Activated CD4-positive, alpha-beta T cell treated with anti-CD3 and anti-CD28 coated beads for 48 hours (primary cell): Measurements from ENCODE around the gene MYO16.
A peak's percentile ranks its signal among the peaks of the same experiment; 100 is the strongest.

Experiments used
- DNase-seq: peaks from one replicate; pipeline ENCODE4 v3.0.0-alpha.2; 2020

The MYO16 gene

DNA sequence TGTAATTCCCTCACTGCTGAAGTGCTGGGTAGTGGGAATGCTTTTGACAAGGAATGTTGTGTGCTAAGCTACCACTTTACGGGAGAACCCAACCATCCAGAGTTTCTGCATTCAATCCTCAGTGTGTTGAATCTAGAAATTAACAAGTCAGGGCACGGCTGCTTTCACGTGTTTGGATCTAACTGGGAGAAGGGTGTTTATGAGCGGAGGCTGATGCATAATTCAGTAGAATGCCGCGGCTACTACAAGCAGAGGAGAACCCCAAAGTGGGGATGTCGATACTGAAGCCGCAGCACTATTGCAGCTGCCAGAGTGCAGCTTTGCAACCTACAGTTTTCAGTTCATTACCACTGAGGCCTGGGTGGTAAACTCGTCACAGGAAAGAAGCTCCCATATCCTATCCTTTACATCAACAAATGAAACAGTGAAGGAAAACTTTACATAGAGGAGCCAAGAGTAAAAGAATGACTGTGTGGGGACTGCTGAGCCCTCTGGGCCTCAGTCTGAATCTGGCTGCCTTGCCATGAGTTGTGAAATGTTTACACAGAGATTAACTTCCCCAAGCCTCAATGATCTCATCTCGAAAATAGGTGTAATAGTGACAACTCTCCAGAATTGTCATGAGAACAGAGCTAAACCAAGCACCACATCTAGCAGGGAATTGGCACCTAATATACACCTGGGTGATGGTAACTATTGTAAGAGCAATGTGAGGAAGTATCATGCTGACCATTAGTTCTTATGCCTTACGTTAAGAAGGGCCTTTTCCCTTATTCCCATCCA, 531.7 kb downstream of the MYO16 start:
- no peak for DNase-seq

DNA sequence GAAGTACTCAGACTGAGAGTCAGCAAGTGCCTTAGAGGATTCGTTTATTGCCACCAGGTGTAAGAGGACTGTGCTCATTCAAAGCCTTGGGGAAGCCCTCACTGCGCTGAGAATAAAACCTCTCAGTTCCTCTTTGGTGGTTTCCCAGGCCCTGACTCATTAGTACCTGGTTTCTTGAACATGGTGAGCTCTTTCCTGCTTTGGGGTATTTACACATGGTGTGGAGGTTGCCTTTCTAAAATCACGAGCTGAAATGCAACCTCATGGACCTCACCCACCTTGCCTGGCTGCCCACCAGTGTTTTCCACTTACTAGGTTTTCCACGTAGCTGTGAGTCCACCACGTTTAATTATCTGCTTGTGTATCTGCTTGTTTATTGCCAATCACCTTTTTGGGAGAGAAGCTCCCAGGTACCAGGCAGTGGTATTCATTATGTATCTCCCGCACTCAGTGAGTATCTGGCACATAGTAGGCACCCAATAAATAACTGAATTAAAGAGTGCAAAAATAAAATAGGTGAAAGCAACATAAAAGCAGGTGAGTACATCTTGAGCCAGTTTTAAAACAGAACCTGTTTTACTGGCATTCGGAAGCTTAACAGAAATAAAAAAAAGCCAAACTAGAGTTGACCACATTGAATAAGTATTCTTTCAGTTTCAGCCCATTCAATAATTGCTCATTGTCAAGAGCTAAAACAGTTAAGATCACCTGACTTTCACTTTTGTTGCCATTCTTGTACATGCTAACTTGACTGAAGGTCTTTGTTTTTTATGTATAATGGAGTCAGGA, 533.0 kb downstream of the MYO16 start:
- peak; percentile 58 for DNase-seq

DNA sequence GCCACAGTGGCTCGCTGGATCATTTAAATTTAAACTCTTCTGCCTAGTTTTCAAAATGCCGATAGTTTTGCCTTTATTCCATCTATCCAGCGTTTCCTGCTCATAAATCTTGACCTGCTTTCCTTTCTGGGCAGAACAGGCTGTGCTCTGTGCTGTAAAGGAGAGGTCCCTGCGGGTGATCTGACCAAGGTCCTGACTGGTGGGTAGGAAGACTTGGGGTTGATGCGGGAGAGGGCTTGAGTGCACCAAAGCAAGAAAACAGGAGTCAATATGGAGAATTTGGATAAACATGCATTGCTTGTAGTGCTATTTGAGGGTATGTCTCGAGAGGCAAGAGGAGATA, 533.6 kb downstream of the MYO16 start:
- no peak for DNase-seq

DNA sequence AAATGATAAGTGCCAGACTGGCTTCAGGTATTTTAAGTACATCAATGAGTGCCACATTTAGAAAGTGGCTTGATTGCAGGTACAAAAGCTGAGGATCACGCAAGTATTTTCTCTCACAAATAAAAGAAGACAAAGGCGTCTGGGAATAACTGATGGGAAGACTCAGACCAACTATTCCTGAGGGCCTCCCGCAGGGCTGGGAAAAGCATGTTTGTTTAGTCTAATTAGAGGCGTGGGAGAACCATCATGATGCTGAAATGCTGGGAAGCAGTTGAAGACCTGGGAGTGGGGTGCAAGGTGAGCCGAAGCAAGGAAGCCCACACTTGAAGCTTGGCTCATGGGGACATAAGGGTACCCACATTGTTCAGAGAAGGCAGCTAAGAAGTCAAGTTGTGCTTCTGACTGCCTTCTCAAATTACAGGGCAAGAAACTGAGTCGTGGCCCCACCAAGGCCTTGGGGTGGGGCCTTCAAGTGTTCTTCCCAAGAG, 536.0 kb downstream of the MYO16 start:
- DNase-seq = no peak

DNA sequence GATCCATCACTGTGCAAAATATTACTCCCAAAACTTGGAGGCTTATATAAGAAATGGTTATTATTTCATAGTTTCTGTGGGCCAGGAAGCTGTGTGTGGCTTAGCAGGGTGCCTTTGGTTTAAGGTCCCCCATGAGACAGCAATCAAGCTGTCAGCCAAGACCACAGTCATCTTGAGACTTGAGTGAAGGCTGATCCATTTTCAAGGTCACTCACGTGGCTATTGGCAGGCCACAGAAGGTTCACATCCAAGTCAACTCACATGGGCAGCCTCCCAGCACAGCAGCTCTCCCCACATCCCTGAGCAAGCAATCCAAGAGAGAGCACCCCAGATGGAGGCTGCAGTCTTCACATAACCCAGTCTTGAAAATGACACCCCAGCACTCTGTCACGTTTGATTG, 537.4 kb downstream of the MYO16 start:
- DNase-seq = no peak

DNA sequence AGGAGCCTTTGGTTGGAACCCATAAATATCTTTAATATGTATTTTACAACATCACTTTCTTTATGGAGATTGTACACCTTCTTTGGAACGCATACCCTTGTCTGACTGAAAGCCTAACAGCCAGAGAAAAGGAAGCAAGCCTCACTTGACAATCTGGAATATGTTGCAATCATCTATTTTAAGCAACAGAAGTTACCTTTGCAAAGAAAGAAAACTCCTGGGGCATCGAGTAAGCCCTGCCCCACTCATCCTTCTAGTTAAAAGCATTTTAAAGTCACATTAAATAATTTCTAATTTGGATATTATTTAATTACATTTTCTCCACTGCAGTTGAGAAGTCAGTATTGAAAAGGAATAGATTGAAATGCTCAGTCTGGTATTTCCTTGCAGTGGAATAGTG, 542.7 kb downstream of the MYO16 start:
- DNase-seq = no peak

DNA sequence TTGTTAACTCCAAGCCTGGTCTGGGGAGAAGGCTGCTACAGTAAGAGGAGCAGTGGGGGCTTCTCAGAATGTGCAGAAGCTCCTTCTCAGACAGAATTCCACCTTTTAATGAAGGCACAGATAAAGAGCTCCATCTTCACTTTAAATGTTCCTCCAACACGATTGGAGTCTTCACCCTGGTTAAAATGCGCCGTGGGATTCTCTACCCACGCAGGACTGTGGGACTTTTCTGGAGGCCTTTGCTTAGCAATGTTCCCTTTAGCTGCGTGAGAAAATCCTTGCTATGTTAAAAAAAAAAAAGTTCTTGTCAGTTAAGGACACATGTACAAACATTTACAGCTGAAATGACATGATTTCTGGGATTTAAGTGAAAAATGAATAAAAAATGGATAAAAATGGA, 546.3 kb downstream of the MYO16 start:
- DNase-seq = no peak

DNA sequence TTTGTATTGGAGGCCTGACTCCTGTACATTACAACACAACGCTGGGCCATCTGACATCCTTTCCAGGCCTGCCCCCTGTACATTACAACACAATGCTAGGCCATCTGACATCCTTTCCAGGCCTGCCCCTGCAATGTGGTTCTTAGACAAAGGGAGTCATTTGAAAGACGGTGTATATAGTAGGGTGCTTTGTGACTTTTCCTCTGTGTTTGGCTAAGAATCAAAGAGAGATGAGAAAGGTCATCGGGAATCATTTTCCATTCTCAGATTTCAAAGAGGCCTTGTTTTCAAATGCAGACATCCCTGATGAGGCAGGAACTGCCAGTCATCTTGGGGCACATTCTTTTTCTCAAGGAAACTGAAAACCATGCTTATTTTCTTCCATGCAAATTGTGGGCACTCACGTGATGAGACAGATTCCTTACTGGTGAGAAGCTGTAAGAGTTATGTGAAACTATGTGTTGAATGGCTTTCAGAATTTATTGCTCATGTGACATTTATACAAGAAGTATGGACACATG, 551.6 kb downstream of the MYO16 start:
- no peak for DNase-seq

DNA sequence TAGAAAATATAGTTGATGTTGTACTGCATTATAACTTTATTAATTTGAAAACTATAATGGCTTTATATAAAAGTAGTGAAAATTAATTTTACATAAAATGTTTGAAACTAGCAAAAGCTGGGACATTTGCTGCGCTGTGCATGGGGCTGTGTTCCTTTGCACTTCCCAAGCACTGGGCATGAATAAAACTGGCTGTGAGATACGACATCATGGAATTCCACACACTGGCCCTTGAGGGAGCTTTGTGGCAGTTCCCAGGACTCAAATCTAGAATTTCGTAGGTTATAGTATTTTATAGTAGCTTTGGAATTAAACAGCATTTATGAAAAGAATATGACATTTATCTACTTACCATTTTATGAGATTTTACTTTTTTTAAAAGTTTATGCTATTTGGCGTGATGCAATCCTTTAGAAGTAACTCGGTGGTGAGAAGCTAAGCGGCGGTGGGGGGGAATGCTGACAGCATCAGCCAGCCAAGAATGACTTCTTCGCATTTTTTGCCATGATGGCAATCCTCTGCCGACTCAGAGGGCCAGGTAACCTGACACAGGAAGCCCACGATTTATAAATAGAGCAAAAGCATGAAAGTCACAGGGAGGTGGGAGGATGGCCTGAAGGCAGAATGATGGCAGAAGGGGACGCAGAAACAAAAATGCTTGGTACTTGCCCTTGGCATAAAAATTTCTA, 553.5 kb downstream of the MYO16 start:
- DNase-seq = no peak

DNA sequence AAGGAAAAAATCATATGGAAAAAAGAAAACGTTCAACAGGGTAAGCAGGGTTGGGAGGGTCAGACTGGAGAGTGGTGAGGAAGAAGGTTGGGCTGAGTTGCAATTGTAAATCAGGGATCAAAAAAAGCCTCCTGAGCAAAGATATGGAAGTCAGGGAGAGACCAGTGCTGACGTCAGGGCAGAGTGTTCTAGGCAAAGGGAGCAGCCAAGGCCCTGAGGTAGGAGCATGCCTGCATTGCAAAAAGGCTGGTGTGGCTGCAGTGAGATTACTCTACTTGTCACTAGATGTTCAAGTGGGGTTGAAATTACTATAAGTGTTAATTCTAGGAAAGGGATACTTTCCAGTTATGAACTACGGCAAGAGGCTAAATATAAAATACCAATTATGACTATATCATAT, 562.0 kb downstream of the MYO16 start:
- DNase-seq = no peak

DNA sequence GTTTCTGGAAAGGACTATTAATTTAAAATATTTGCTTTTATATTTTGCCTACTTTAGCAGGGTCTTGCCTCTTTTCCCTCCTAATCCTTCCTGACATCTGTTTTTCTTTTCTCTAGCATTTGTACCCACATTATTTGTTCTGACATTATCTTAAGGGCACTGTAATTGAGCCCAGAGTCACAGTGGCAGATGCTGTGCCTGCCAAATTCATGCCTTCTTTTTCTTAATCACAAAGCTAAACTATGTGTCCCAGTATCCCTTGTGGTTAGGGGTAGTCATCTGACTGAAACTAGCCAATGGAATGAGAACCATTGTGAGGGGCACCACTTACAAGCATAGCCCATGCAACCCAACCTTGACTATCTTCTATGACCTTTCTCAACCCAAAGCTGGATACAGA, 562.9 kb downstream of the MYO16 start:
- DNase-seq = no peak

DNA sequence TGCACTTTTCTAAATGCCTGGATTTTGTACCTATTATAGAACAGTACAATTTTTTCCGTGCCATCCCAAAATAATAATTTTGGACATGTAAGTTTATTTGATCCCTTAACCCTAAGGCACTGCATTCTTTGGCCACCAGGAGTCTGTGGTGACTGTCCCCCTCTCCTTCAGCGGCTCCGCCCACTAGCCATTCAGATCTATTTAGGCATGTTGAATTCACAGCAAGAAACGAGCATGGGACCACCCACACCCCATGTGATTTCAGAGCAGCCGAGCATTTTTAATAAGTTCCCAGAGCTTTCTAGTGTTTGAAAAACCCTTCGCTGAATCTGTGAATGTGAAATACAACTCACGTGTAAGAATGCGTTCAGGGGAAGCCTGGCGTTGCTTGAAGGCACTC, 567.5 kb downstream of the MYO16 start:
- no peak for DNase-seq

DNA sequence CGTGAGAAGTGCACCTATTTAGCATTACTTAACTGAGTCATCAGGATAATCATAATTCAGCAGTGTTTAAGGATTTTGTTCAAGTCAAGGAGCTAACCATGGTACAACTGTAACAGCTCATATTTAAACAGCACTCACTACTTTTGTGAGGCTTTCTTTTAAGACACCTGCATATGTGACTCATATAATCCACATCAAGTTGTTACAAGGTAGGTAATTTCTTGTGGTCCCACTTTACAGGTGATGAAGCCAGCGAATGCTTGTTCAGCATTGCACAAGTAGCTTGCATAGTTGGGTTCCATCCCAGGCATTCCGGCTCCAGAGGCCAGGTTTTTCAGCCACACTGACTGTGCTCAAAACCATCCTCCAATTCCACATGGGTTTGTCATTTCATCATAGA, 569.2 kb downstream of the MYO16 start:
- no peak for DNase-seq

DNA sequence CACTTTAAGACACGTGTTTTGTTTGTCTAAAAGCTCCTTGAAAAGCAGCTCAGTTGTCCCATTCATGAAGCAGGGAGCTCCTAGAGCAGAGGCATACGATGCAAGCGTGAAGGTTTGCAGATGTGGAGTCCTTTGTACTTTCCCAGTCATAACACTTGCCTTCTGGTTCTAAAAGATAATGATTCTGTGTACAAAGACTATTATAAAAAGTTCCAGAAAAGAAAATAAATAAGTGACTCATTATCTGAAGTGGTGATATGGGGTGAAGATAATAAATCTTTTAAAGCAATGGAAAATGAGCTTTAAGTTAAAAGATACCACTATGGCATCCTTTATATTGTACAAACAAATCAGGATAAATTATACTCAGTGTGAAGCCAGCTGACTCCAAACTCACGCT, 569.9 kb downstream of the MYO16 start:
- no peak for DNase-seq

DNA sequence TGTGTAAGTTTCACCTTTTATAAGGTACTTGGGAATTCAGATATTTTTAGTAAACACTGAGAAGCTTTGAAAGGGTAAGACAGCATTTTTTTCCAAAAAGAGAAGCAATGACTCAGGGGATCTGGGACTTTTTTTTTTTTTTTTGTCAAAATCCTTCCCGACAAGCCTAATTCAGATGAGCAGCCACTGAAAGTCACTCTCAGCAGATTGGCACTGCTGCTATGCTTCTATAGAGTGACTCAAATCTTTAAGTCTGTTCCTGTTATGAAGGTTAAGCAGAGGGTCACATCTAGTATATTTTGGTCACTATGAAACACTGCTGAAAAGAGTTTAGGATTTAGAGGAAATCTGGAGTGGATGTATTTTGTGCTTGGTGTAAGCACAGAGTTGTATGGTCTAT, 571.1 kb downstream of the MYO16 start:
- DNase-seq = no peak

DNA sequence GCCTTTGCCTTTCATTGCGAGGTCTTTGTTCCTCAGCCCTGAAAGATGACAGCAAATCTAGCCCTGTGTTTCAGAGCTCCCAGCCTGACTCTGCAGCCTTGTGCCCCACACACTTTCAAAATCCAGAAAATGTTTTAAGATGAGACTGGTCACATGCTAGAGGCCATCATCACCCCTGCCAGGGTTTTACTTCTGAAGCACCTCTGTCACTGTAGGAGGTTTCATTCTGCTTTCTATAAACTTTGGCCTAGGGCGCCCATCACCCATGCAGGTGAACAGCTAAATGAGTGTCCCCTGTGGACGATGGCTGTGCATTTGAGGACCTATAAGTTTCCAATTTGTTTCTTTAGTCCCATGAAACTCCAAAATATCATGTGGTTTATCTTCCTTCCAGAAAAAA, 574.2 kb downstream of the MYO16 start:
- DNase-seq = no peak

DNA sequence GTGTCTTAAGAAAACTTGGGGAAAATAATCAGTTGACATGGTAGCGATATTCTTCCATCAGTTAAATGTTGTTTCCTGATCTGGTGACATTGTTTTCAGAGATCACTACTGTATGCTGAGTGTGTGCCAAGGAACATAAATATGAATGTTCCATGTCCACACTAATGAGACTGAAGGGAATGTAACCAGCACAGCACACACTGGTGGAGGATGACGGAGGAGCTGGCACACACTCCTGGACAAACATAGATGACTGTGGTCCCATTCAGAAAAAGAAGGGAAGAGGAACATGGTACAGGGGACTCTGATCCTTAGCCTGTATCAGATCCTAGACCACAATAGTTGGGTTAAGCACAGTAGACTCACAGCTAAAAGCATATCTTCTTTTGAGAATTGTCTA, 574.8 kb downstream of the MYO16 start:
- DNase-seq = no peak

DNA sequence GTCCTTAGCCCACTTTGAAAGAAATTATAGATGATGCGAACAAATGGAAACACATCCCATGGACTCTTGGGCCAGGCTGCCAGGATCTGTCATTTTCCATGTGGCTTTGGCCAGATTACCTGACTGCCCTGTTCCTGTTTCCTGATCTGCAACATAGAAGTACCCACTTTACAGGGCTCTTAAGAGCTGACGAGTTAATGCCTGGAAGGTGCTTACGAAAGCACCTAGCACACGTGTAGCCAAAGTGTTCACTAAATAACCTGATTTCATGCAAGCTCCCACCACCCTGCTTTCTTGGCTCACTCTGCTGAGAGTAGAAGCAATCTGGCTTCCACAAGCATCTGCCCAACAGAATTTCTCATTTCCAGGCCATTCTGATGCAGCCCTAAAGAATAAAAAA, 575.2 kb downstream of the MYO16 start:
- DNase-seq = no peak

DNA sequence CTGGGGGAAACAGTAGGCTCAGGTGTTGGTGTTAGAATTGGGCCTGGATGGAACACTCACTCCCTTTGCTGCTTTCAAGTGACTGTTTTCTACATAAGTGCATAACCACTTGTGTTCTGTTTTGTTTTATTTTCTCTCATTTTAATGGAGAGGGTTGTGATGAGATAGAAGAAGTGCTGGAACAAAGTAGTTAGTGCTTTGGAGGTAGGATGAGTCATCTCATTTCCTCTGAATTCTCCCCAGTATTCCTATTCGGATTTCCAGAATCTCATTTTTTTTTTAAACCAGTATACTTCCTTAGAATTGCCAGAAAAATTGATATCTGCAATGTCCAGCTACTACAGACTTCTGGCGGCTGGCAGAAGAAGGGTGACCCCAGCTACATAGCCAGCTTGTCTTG, 575.9 kb downstream of the MYO16 start:
- no peak for DNase-seq

DNA sequence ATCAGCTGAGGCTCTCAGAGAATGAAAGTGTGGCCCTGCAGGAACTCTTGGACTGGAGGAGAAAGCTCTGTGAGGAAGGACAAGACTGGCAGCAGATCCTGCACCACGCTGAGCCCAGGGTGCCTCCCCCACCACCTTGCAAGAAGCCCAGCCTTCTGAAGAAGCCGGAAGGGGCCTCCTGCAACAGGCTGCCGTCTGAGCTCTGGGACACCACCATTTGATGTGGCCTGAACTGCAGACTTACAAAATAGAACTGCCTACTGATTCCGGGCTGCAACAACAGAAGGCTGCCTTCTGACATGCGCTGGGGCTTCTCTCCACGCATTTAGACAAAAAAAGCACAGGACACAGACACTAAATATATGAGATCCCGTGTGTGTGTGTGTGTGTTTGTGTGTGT, 577.2 kb downstream of the MYO16 start:
- DNase-seq = no peak

DNA sequence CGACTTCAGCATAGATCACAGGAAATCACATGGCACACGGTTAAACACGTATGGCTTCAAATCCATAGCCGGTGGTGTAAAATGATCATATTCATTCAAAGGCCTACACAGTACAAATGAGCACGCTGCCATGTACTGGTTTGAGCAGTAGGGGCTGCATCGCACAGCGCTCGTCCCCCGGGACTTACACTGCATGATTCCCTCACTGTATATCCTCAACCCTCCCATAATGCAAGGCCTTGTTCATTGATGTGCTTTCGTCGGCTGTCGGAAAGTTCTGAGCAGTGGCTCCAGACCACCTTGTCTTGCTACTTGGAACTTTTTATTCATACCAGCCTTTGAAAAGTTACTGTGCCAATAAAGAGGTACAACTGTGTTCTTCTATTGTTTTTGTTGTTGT, 578.2 kb downstream of the MYO16 start:
- no peak for DNase-seq

DNA sequence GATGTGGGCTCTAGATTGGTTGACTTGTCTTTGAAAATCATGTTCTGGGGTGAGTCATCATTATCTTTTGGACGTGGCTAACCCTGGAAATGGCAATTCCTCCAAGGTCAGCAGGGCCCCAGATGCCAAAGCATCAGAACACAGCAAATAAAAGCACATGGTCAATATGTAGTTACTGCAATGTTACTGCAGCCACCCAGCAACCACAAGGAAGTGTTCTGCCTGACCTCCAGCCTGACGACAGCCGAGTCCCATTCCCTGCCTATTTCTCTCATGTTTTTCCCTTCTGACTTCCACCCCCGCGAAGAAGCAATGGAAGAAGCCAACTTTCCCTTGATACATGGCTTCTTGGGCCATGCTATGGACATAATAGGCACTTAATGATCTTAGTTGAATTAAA, 579.1 kb downstream of the MYO16 start:
- no peak for DNase-seq

DNA sequence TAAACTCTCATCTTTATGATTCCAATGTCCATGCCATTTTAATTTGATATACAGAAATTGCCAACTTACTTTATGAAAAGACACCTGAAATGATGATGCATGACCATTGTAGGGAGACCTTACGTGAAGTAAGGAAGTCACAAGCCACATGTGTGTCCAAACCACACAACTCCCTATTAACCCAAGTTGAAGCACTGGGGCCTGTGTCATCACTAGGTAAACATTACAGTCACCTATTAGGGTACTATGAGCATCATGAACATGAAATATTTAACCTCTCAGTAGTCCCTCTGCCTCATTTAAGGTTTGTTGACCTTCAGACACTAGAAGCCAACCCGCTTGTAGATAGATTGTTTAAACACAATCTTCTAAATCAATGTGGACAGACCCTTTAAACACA, 580.1 kb downstream of the MYO16 start:
- no peak for DNase-seq

DNA sequence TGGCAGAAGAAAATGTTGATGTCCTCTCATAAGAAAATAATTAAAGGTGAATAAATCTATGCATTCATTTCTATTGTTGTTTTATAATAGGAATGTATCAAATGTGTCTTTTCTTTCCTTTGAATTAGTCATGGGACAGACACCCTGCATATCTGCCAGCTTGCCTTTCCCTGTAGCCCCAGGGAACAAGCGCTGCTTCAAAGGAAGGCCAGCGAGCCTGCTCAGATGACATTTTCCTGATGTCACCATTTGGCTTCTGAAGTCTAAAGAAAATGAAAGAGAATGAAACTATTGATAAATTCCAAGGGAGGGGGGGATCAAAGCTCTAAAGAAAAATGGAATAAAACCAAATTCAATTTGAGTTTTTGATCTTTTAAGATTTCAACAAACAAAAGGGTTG, 582.2 kb downstream of the MYO16 start:
- DNase-seq = no peak
